Midbrain (tissue), 1 donor: Measurements from ENCODE around the gene SMARCA2.

ENCODE experiments used
- DNase-seq: peaks from one replicate; lab custom pipeline; 2025; lab: John Stamatoyannopoulos, UW

Gene SMARCA2

GRCh38 chr9:2014696-2015580 lies at the start of gene SMARCA2:
Gene SMARCA2 (plus strand): TSS chr9:2015347. CDS start chr9:2029023, 13,676 bp downstream.
- peak; percentile 98 for DNase-seq

GRCh38 chr9:1966725-1967366 lies 48.3 kb upstream of the SMARCA2 start:
- no peak for DNase-seq

GRCh38 chr9:1969160-1969559 lies 46.0 kb upstream of the SMARCA2 start:
- DNase-seq = no peak

GRCh38 chr9:1969898-1970297 lies 45.2 kb upstream of the SMARCA2 start:
- no peak for DNase-seq

- no peak for DNase-seq
Measured at GRCh38 chr9:1972672-1973071, 42.5 kb upstream of the SMARCA2 start.

GRCh38 chr9:1977026-1977425 lies 38.1 kb upstream of the SMARCA2 start:
- no peak for DNase-seq

- DNase-seq = no peak
Measured at GRCh38 chr9:1978941-1979340, 36.2 kb upstream of the SMARCA2 start.

GRCh38 chr9:1979741-1980367 lies 35.3 kb upstream of the SMARCA2 start:
- no peak for DNase-seq

GRCh38 chr9:1980387-1980786 lies 34.8 kb upstream of the SMARCA2 start:
- no peak for DNase-seq

GRCh38 chr9:1982074-1982473 lies 33.1 kb upstream of the SMARCA2 start:
- DNase-seq = no peak

- no peak for DNase-seq
Measured at GRCh38 chr9:1986341-1986740, 28.8 kb upstream of the SMARCA2 start.

GRCh38 chr9:1989500-1989899 lies 25.6 kb upstream of the SMARCA2 start:
- DNase-seq = no peak

- DNase-seq = no peak
Measured at GRCh38 chr9:1994180-1994579, 21.0 kb upstream of the SMARCA2 start.

- DNase-seq = no peak
Measured at GRCh38 chr9:1995084-1995483, 20.1 kb upstream of the SMARCA2 start.

GRCh38 chr9:1996156-1996555 lies 19.0 kb upstream of the SMARCA2 start:
- DNase-seq = no peak

GRCh38 chr9:1997646-1998045 lies 17.5 kb upstream of the SMARCA2 start:
- DNase-seq = no peak

GRCh38 chr9:1998111-1998510 lies 17.0 kb upstream of the SMARCA2 start:
- DNase-seq = no peak

- no peak for DNase-seq
Measured at GRCh38 chr9:2000314-2000713, 14.8 kb upstream of the SMARCA2 start.

- DNase-seq = no peak
Measured at GRCh38 chr9:2008372-2008771, 6.8 kb upstream of the SMARCA2 start.

- no peak for DNase-seq
Measured at GRCh38 chr9:2012347-2012746, 2.8 kb upstream of the SMARCA2 start.

- DNase-seq = no peak
Measured at GRCh38 chr9:2013743-2014475, 1.2 kb upstream of the SMARCA2 start.
